Suprapubic skin (tissue), 3 donors: Measurements from ENCODE around the gene PCK2.

Source experiments
- CTCF ChIP-seq, 2 donors: fragments of 200-600 bp in 1 of 2; fragments of 450-650 bp in 1 of 2; sonication (generic) in 1 of 2; IDR thresholded peaks; one replicate each; pipeline ENCODE4 v1.5.1; 2016 to 2019; ENCODE audit warnings: antibody characterized with exemption in 2 of 2, mild to moderate bottlenecking in 1 of 2, moderate library complexity in 1 of 2
- POLR2A ChIP-seq, 2 donors: fragments of 450-650 bp; IDR thresholded peaks; one replicate each; pipeline ENCODE4 v1.6.1; 2017; ENCODE audit warnings: antibody characterized with exemption in 2 of 2, mild to moderate bottlenecking in 2 of 2, moderate library complexity in 2 of 2

- TF ChIP-seq CTCF (IDR thresholded peaks at IDR 0.05): no peak
- TF ChIP-seq POLR2A (IDR thresholded peaks at IDR 0.05): no peak
These were observed 27.5 kb upstream of the PCK2 start for GRCh38 chr14:24066496-24067132.
